ENCODE data around the gene ELMO1.

DNA sequence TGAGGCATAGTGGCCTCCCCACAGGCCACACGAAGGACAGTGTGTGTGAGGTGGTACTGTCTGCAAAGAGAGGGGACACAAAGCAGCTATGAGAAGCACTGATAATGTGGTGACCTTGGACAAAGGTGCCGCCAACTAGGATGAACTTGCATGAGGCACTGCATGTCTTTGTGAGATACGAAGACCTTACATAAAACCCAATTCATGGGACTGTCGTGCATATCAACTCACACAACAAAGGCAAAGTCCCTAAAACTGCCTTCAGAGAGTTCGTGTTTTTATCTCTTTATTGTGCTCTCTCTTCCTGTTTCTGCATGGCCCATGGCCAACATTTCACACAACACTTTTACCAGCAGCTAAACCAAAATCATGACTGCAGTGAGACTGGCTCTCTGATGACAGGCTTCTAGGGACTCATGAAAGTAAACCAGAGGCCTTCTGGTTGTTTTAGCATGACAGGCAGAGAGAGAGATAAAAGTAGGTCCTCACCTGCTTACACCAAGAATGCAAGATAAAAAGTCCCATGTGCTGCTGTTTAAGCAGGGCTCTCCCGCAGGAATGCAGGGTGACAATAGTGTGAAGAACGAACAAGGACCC, 347.8 kb downstream of the ELMO1 start:
- TF ChIP-seq, protein P1, sequence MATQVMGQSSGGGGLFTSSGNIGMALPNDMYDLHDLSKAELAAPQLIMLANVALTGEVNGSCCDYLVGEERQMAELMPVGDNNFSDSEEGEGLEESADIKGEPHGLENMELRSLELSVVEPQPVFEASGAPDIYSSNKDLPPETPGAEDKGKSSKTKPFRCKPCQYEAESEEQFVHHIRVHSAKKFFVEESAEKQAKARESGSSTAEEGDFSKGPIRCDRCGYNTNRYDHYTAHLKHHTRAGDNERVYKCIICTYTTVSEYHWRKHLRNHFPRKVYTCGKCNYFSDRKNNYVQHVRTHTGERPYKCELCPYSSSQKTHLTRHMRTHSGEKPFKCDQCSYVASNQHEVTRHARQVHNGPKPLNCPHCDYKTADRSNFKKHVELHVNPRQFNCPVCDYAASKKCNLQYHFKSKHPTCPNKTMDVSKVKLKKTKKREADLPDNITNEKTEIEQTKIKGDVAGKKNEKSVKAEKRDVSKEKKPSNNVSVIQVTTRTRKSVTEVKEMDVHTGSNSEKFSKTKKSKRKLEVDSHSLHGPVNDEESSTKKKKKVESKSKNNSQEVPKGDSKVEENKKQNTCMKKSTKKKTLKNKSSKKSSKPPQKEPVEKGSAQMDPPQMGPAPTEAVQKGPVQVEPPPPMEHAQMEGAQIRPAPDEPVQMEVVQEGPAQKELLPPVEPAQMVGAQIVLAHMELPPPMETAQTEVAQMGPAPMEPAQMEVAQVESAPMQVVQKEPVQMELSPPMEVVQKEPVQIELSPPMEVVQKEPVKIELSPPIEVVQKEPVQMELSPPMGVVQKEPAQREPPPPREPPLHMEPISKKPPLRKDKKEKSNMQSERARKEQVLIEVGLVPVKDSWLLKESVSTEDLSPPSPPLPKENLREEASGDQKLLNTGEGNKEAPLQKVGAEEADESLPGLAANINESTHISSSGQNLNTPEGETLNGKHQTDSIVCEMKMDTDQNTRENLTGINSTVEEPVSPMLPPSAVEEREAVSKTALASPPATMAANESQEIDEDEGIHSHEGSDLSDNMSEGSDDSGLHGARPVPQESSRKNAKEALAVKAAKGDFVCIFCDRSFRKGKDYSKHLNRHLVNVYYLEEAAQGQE (IDR thresholded peaks at IDR 0.05), result no peak
- TF ChIP-seq, protein P2, sequence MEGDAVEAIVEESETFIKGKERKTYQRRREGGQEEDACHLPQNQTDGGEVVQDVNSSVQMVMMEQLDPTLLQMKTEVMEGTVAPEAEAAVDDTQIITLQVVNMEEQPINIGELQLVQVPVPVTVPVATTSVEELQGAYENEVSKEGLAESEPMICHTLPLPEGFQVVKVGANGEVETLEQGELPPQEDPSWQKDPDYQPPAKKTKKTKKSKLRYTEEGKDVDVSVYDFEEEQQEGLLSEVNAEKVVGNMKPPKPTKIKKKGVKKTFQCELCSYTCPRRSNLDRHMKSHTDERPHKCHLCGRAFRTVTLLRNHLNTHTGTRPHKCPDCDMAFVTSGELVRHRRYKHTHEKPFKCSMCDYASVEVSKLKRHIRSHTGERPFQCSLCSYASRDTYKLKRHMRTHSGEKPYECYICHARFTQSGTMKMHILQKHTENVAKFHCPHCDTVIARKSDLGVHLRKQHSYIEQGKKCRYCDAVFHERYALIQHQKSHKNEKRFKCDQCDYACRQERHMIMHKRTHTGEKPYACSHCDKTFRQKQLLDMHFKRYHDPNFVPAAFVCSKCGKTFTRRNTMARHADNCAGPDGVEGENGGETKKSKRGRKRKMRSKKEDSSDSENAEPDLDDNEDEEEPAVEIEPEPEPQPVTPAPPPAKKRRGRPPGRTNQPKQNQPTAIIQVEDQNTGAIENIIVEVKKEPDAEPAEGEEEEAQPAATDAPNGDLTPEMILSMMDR (IDR thresholded peaks at IDR 0.05; ENCODE audit: low read depth, low read length, missing input control), result no peak
- no peak for TF ChIP-seq RXRA (IDR thresholded peaks at IDR 0.05)

All from liver (tissue), 3 donors.